ENCODE data around the gene DPP10.

DNA sequence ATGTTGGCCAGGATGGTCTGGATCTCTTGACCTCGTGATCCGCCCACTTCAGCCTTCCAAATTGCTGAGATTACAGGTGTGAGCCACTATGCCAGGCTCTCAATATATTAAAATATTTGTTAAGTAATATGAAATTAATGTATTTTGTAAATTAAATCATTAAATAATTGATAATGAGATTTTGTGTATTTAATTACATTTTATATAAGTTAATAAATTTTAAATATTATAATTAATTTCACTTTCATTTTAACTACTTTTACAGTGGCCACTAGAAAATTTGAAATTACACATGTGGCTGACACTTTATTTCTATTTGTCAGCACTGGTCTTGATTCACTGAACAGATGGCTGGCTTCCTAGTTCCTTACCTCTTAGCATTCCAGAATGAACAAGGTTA, 102.6 kb downstream of the DPP10 start:
- TF ChIP-seq, protein P1, sequence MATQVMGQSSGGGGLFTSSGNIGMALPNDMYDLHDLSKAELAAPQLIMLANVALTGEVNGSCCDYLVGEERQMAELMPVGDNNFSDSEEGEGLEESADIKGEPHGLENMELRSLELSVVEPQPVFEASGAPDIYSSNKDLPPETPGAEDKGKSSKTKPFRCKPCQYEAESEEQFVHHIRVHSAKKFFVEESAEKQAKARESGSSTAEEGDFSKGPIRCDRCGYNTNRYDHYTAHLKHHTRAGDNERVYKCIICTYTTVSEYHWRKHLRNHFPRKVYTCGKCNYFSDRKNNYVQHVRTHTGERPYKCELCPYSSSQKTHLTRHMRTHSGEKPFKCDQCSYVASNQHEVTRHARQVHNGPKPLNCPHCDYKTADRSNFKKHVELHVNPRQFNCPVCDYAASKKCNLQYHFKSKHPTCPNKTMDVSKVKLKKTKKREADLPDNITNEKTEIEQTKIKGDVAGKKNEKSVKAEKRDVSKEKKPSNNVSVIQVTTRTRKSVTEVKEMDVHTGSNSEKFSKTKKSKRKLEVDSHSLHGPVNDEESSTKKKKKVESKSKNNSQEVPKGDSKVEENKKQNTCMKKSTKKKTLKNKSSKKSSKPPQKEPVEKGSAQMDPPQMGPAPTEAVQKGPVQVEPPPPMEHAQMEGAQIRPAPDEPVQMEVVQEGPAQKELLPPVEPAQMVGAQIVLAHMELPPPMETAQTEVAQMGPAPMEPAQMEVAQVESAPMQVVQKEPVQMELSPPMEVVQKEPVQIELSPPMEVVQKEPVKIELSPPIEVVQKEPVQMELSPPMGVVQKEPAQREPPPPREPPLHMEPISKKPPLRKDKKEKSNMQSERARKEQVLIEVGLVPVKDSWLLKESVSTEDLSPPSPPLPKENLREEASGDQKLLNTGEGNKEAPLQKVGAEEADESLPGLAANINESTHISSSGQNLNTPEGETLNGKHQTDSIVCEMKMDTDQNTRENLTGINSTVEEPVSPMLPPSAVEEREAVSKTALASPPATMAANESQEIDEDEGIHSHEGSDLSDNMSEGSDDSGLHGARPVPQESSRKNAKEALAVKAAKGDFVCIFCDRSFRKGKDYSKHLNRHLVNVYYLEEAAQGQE (IDR thresholded peaks at IDR 0.05; ENCODE audit: insufficient read depth in 1 of 2, low read depth in 2 of 2, low read length in 2 of 2): no peak
- TF ChIP-seq POLR2AphosphoS5 (IDR thresholded peaks at IDR 0.05; ENCODE audit: low read depth, low read length) (no peak), TAF1 (IDR thresholded peaks at IDR 0.05; ENCODE audit: borderline replicate concordance, insufficient read depth, low read length) (no peak)
